HepG2 (cell line): ENCODE data around the gene GFER. TPM values are rescaled to one million over a fixed set of nuclear protein-coding genes. Genes with fewer than 3 reads are reported as not detected.
A peak's percentile ranks its signal among the peaks of the same experiment; 100 is the strongest.

Experiments used
- ARID4A ChIP-seq: sonication (generic); formaldehyde crosslinking; IDR thresholded peaks from 2 replicates; pipeline ENCODE4 v1.5.0; 2020; ENCODE audit warnings: mild to moderate bottlenecking, missing genetic modification reagents, borderline replicate concordance
- ASH2L ChIP-seq: fragments of 300-600, 200-600 bp; sonication (generic); IDR thresholded peaks from 2 replicates; pipeline ENCODE4 v1.7.0; 2017; ENCODE audit warnings: low read depth, mild to moderate bottlenecking, moderate library complexity, mixed read lengths, low read length; ENCODE audit not compliant: insufficient read length
- GABPA ChIP-seq, 2 experiments: IDR thresholded peaks; 2 replicates each; pipeline ENCODE4 v1.6.1; 2011 to 2016; ENCODE audit warnings: low read depth in 2 of 2, low read length in 1 of 2, missing biosample characterization in 1 of 2, missing genetic modification characterization in 1 of 2
- NCOA2 ChIP-seq: sonication (generic); formaldehyde crosslinking; IDR thresholded peaks from 2 replicates; pipeline ENCODE4 v1.8.0; 2022; ENCODE audit warnings: inconsistent platforms
- NFAT5 ChIP-seq: sonication (generic); formaldehyde crosslinking; IDR thresholded peaks from 2 replicates; pipeline ENCODE4 v1.4.0; 2020; ENCODE audit warnings: missing genetic modification reagents
- RERE ChIP-seq: IDR thresholded peaks from 2 replicates; pipeline ENCODE4 v1.6.1; 2016; ENCODE audit warnings: low read depth, missing genetic modification reagents, missing compliant biosample characterization
- TAF15 ChIP-seq: fragments of 200-400 bp; formaldehyde crosslinking; IDR thresholded peaks from one replicate; pipeline ENCODE4 v1.6.1; 2018; ENCODE audit warnings: mild to moderate bottlenecking, low read depth, low read length; ENCODE audit not compliant: poor library complexity, severe bottlenecking
- TMF1 ChIP-seq: sonication (generic); formaldehyde crosslinking; IDR thresholded peaks from 2 replicates; pipeline ENCODE4 v1.8.1; 2022; ENCODE audit warnings: low read depth, missing genetic modification reagents
- YY1 ChIP-seq: IDR thresholded peaks from 2 replicates; pipeline ENCODE4 v1.6.1; 2011; ENCODE audit warnings: low read length, low read depth, moderate library complexity, mild to moderate bottlenecking; ENCODE audit not compliant: insufficient read depth, insufficient replicate concordance
- ZNF232 ChIP-seq: sonication (generic); formaldehyde crosslinking; IDR thresholded peaks from 2 replicates; pipeline ENCODE4 v1.4.0; 2020; ENCODE audit warnings: missing genetic modification reagents, borderline replicate concordance
- ZNF253 ChIP-seq: sonication (generic); formaldehyde crosslinking; IDR thresholded peaks from 2 replicates; pipeline ENCODE4 v1.8.0; 2022; ENCODE audit warnings: mild to moderate bottlenecking, missing genetic modification reagents, borderline replicate concordance
- polyA plus RNA-seq, 8 experiments: library from polyadenylated mRNA; depleted of rRNA in 3 of 8; stranded (reverse) in 7 of 8; unstranded in 1 of 8; fragments of >200 nt; fragmentation: Illumina TruSeq in 4 of 8; extraction: Trizol in 4 of 8; gene quantifications; 2 replicates each; pipeline versions ENCODE4 v1.2.1 to v1.2.3, GENCODE V29; 2011 to 2016; ENCODE audit warnings: low read depth in 4 of 8, missing spikeins in 1 of 8, mixed read lengths in 1 of 8; ENCODE audit not compliant: insufficient read depth in 1 of 8
- total RNA-seq, 5 experiments: library from RNA; depleted of rRNA; stranded (reverse); fragments of >200 nt; fragmentation: Illumina TruSeq; extraction: Trizol; gene quantifications; 2 replicates each; pipeline ENCODE4 v1.2.3, GENCODE V29; 2016; ENCODE audit warnings: low read depth in 1 of 5

The GFER gene
- total and polyA plus RNA-seq, 2 of the 13 experiments (the other 11 are each of a cell fraction or from before 2014, with no cell fraction given) = 28.6 to 71.7 TPM

GRCh38 chr16:1983544-1984346 is at the start of gene GFER (continued):
- TF ChIP-seq ZNF253 (CRISPR knock-in tag) (no peak), TMF1 (CRISPR knock-in tag) (peak; percentile 23), NFAT5 (CRISPR knock-in tag) (no peak), GABPA (IDR thresholded peaks at IDR 0.05; ENCODE audit: low read depth, low read length) (peak; percentile 43; the same call in 1 of the 2 replicates), GABPA (CRISPR knock-in tag; IDR thresholded peaks at IDR 0.05; ENCODE audit: low read depth) (no peak), RERE (0 out of 2 replicates have a peak, but pooled peaks have one; percentile 13), ARID4A (CRISPR knock-in tag) (peak; percentile 93), NCOA2 (CRISPR knock-in tag) (no peak; the same call in 1 of the 2 replicates), ZNF232 (CRISPR knock-in tag) (no peak; the same call in 1 of the 2 replicates), ASH2L (no peak), YY1 (peak; percentile 98), TAF15 (peak; percentile 28)
